ENCODE results near the gene PRM2. TPM values are rescaled to one million over a fixed set of nuclear protein-coding genes. Genes with fewer than 3 reads are reported as not detected.

Gene PRM2
- total and polyA plus RNA-seq, 10 donors, result not detected

DNA sequence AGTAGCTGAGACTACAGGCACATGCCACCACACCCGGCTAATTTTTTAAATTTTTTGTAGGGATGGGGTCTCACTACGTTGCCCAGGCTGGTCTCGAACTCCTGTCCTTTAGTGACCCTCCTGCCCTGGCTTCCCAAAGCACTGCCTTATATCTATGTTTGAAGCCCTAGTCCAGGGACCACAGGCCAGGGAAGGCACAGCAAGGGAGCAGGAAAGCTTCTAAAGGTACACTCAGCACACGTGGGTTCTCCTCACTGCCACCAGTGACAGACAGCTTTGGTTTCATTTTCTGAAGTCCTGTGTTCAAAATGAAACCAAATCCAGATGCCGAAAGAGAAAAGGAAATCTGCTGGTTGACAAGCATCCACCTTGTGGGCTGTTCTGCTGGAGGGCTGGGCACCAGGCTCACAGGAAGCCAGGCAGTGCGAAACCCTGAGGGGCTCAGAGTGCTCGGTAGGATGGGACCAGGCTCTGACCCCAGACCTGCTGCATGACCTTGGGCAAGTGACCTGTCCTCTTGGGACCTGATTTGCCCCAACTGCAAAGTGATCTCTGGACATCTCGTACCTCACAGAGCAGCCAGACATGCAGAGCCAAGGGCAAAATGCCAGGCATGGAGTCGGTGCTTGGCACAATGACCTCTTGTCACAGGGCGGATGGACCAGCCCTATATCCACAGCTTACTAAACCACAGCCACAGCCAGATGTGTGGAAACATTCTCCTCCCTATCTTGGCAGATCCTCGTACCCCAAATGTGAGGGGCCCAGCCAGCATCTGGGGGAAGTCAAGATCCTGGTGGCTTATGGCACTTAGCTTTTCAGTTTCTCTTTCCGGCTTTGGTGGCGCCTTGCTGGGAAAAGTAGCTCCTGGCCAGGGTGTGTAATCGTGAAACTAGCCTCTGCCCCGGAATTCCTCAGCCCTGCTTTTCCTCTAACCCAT, 17.5 kb downstream of the PRM2 start:
- Histone ChIP-seq H3K27ac (peak overlapping the region in 7 of 8 donors; percentile 35 to 80 (median 60)), H3K4me1 (peaks cover 23 to 62% (median 46%) of the 10 kb centered on the region in 6 donors), H3K36me3 (peaks cover 0 to 14% (median 0%) of the 10 kb centered on the region in 6 donors), H3K4me3 (peak overlapping the region in 2 of 8 donors; percentile 3 to 54), H3K9me3 (no peaks in the 10 kb centered on the region), H3K27me3 (replicated peaks in 1 of 7) (peaks cover 0 to 8% (median 0%) of the 10 kb centered on the region in 7 donors)
- peak; percentile 83 for DNase-seq
- intact Hi-C loops (cut with DNase I; ENCODE audit: low total_unique reads), result loop anchor here (5.0 kb wide), 2 partner anchors 98 to 297 kb away; no protein-coding TSS in a partner anchor
- TF ChIP-seq, protein P1, sequence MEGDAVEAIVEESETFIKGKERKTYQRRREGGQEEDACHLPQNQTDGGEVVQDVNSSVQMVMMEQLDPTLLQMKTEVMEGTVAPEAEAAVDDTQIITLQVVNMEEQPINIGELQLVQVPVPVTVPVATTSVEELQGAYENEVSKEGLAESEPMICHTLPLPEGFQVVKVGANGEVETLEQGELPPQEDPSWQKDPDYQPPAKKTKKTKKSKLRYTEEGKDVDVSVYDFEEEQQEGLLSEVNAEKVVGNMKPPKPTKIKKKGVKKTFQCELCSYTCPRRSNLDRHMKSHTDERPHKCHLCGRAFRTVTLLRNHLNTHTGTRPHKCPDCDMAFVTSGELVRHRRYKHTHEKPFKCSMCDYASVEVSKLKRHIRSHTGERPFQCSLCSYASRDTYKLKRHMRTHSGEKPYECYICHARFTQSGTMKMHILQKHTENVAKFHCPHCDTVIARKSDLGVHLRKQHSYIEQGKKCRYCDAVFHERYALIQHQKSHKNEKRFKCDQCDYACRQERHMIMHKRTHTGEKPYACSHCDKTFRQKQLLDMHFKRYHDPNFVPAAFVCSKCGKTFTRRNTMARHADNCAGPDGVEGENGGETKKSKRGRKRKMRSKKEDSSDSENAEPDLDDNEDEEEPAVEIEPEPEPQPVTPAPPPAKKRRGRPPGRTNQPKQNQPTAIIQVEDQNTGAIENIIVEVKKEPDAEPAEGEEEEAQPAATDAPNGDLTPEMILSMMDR (IDR thresholded peaks at IDR 0.05 in 8 of 11, conservative IDR thresholded peaks at IDR 0.05 in 3 of 11), result peak in 1 of 11 experiments; percentile 10
- TF ChIP-seq POLR2A (IDR thresholded peaks at IDR 0.05) (peak in 1 of 3 donors; percentile 16), POLR2AphosphoS5 (IDR thresholded peaks at IDR 0.05) (peak; percentile 34 to 52 (median 42))
- 22 to 40% (median 33%) methylated on average over 12 to 15 of the region's 15 CpGs for WGBS, 5 donors

DNA sequence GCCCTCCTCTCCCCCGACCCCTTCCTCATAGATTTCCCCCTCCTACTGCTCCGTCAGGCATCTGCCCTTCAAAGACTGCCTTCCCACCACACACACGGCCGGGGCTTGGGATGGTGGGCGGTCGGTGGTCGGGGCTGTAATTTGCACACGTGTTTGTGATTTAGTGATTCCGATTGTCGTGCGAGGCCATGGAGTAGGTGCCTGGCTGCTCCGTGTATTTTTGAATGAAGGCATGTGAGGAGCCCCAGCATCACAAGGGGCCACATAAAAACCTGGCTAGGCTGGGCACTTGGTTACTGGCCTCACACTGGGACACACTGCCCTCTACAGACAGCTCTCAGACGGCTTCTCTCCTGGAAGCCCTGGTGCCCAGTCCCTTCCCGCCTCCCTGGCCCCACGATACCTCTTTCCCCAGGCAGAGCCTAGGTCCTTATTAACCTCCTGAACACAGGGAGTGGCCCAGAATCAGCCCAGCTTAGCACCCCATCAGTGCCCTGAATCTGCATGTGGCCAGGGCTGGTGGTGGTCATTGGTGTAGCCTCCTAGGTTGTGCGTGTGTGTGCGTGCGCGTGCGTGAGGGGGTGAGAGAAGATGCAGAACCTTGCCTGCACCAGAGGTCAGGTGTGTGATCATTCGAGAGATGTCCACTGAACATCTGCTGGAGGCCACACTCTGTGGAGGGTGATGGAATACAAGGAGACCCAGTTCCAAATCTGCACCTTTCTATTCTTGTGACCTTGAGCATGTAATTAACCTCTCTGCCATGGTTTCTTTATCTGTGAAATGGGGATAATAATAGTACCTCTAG, 18.9 kb downstream of the PRM2 start:
- H3K27me3 ChIP-seq (replicated peaks in 1 of 7), result peaks cover 0 to 8% (median 0%) of the 10 kb centered on the region in 7 donors
- peak overlapping the region in 7 of 8 donors; percentile 96 to 99 (median 97) for H3K27ac ChIP-seq
- WGBS, 5 donors, result 23 to 27% (median 25%) methylated on average over 20 to 21 of the region's 21 CpGs
- peak; percentile 89 for DNase-seq
- peak overlapping the region; percentile 61 to 97 (median 89) for H3K4me3 ChIP-seq
- peaks cover 31 to 65% (median 60%) of the 10 kb centered on the region in 6 donors for H3K4me1 ChIP-seq
- peak in 2 of 3 donors; percentile 28 to 35 for TF ChIP-seq POLR2AphosphoS5 (IDR thresholded peaks at IDR 0.05)
- TF ChIP-seq POLR2A (IDR thresholded peaks at IDR 0.05), result no peak
- TF ChIP-seq, protein P1 (IDR thresholded peaks at IDR 0.05 in 8 of 11, conservative IDR thresholded peaks at IDR 0.05 in 3 of 11), result peak; percentile 36 to 86 (median 75)
- H3K9me3 ChIP-seq, result no peaks in the 10 kb centered on the region
- H3K36me3 ChIP-seq, result peaks cover 0 to 29% (median 0%) of the 10 kb centered on the region in 6 donors
- intact Hi-C loops (cut with DNase I; ENCODE audit: low total_unique reads), result loop anchor here (5.0 kb wide), 2 partner anchors 100 to 295 kb away; no protein-coding TSS in a partner anchor

DNA sequence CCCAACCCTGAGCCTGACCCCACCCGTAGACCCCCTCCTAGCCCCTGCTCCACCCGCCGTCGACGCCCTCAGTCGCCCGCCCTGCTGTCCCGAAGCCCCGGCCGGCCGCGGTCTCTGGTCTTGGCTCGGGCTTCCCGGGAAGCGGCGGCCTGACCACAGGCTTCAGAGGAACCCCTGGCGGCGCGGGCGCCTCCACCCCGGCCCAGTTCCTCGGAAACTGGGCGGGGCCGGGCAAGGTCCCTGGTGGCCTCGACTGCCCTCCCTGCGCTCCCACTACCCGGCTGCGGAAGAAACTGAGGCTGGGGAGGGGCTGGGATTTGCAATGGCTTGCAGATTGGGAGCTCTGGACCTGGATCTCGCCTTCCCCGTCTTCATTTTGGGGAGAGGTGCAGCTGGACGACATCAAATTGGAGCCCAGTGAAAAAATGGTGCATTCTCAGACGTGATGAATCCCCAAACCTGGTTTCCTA, 19.6 kb downstream of the PRM2 start:
- Histone ChIP-seq H3K36me3 (peaks cover 0 to 34% (median 0%) of the 10 kb centered on the region in 6 donors), H3K4me3 (peak overlapping the region; percentile 61 to 97 (median 89)), H3K4me1 (peaks cover 31 to 72% (median 64%) of the 10 kb centered on the region in 6 donors), H3K9me3 (no peaks in the 10 kb centered on the region), H3K27ac (peak overlapping the region; percentile 85 to 99 (median 97)), H3K27me3 (replicated peaks in 1 of 7) (peaks cover 0 to 8% (median 0%) of the 10 kb centered on the region in 7 donors)
- intact Hi-C loops (cut with DNase I; ENCODE audit: low total_unique reads), result loop anchor here (5.0 kb wide), 2 partner anchors 101 to 294 kb away; no protein-coding TSS in a partner anchor
- no peak for DNase-seq
- WGBS, 5 donors, result 0 to 1% (median 1%) methylated on average over 17 to 32 of the region's 32 CpGs
- TF ChIP-seq POLR2A (IDR thresholded peaks at IDR 0.05) (no peak), POLR2AphosphoS5 (IDR thresholded peaks at IDR 0.05) (no peak)
- TF ChIP-seq, protein P1 (IDR thresholded peaks at IDR 0.05 in 8 of 11, conservative IDR thresholded peaks at IDR 0.05 in 3 of 11), result no peak
